Bronchial epithelial cell (primary cell): Measurements from ENCODE around the gene SECTM1. TPM values are rescaled to one million over a fixed set of nuclear protein-coding genes. Genes with fewer than 3 reads are reported as not detected.

Experiments used
- DNase-seq: peaks from one replicate; pipeline ENCODE4 v3.0.0-alpha.2; 2010; ENCODE audit warnings: low read depth
- FAIRE-seq: peaks from 2 replicates; lab custom pipeline; 2011; peaks lifted over from hg19 to GRCh38; lab: Jason Lieb, UNC
- H3K27me3 ChIP-seq: 2 replicates; pipeline ENCODE4 v1.5.1; 2011; ENCODE audit warnings: low read length; ENCODE audit not compliant: control insufficient read depth, insufficient read depth
- H3K36me3 ChIP-seq: 2 replicates; pipeline ENCODE4 v1.5.1; 2011; ENCODE audit warnings: low read length; ENCODE audit not compliant: control insufficient read depth, insufficient read depth
- H3K4me3 ChIP-seq: 2 replicates; pipeline ENCODE4 v1.5.1; 2011; ENCODE audit warnings: mild to moderate bottlenecking, low read depth, low read length, control low read depth
- CTCF ChIP-seq: IDR thresholded peaks from 2 replicates; pipeline ENCODE4 v1.5.1; 2011; ENCODE audit warnings: mild to moderate bottlenecking, moderate library complexity, low read length, control low read depth, inconsistent platforms; ENCODE audit not compliant: insufficient read depth, severe bottlenecking
- total RNA-seq: library from RNA; depleted of rRNA; stranded (reverse); fragments of >200 nt; gene quantifications from 2 replicates; pipeline ENCODE4 v1.2.1, GENCODE V29; 2014

Gene SECTM1
- total RNA-seq, 1 donor from 2014 or later: 3.7 TPM

- FAIRE-seq (no peak), DNase-seq (no peak)
- H3K27me3 ChIP-seq: no peaks in the 10 kb centered on the region
- no peak overlapping the region for H3K4me3 ChIP-seq
- H3K36me3 ChIP-seq: peaks cover 9% of the 10 kb centered on the region
- TF ChIP-seq CTCF: no peak
Observed at GRCh38 chr17:82275326-82275725, 58.2 kb downstream of the SECTM1 start.

GRCh38 chr17:82274134-82275020 is 59.2 kb downstream of the SECTM1 start:
- peak overlapping the region; percentile 84 for H3K4me3 ChIP-seq
- peaks cover 9% of the 10 kb centered on the region for H3K36me3 ChIP-seq
- DNase-seq (no peak), FAIRE-seq (no peak)
- H3K27me3 ChIP-seq: no peaks in the 10 kb centered on the region
- no peak for TF ChIP-seq CTCF

- peak; percentile 55 for DNase-seq
- peak within 1 kb of the TSS; percentile 84 for H3K4me3 ChIP-seq
- H3K36me3 ChIP-seq: peaks cover 9% of the 10 kb centered on the region
- H3K27me3 ChIP-seq: no peaks in the 10 kb centered on the region
- no peak for FAIRE-seq
- TF ChIP-seq CTCF: no peak
Observed at GRCh38 chr17:82273327-82274133, 60.0 kb downstream of the SECTM1 start, which contains the start of gene CSNK1D. Gene CSNK1D (minus strand): TSS chr17:82273700. CDS start chr17:82273381, 319 bp downstream.

- DNase-seq: no peak
- no peak for FAIRE-seq
- peak overlapping the region; percentile 84 for H3K4me3 ChIP-seq
- peaks cover 11% of the 10 kb centered on the region for H3K36me3 ChIP-seq
- no peak for TF ChIP-seq CTCF
- H3K27me3 ChIP-seq: no peaks in the 10 kb centered on the region
Observed at GRCh38 chr17:82272495-82273326, 60.9 kb downstream of the SECTM1 start.

GRCh38 chr17:82271401-82271800 is 62.2 kb downstream of the SECTM1 start:
- DNase-seq: no peak
- peaks cover 15% of the 10 kb centered on the region for H3K36me3 ChIP-seq
- no peaks in the 10 kb centered on the region for H3K27me3 ChIP-seq
- FAIRE-seq: no peak
- TF ChIP-seq CTCF: no peak
- H3K4me3 ChIP-seq: no peak overlapping the region
